ENCODE measurements around the gene RIMS1.

Gene RIMS1

GRCh38 chr6:72248621-72249020 lies 362.3 kb downstream of the RIMS1 start:
- H3K9me3 ChIP-seq (replicated peaks; ENCODE audit: insufficient read depth, low read length): no peaks in the 10 kb centered on the region
- H3K27me3 ChIP-seq (replicated peaks; ENCODE audit: insufficient read depth, low read length): no peaks in the 10 kb centered on the region
- H3K4me2 ChIP-seq (ENCODE audit: low read depth, low read length): no peak overlapping the region
- no peaks in the 10 kb centered on the region for H3K9me2 ChIP-seq (replicated peaks; ENCODE audit: insufficient read depth, low read length)
- H3F3A ChIP-seq (ENCODE audit: insufficient read depth, low read length): no peaks in the 10 kb centered on the region
- no peak overlapping the region for H3K27ac ChIP-seq (ENCODE audit: low read length)
- no peak for TF ChIP-seq EZH2 (optimal IDR thresholded peaks at IDR 0.05; ENCODE audit: low read depth, low read length)
- no peaks in the 10 kb centered on the region for H3K79me2 ChIP-seq (ENCODE audit: low read length)
- no peak overlapping the region for H3K9ac ChIP-seq (ENCODE audit: low read length)
- H3K4me3 ChIP-seq (ENCODE audit: low read length): no peak overlapping the region
- DNase-seq: no peak
- no peak overlapping the region for H2AFZ ChIP-seq (ENCODE audit: low read length)
- H4K20me1 ChIP-seq (ENCODE audit: insufficient read depth, low read length): no peaks in the 10 kb centered on the region
- H3K4me1 ChIP-seq (ENCODE audit: low read length): no peaks in the 10 kb centered on the region
- no peaks in the 10 kb centered on the region for H3K36me3 ChIP-seq (replicated peaks; ENCODE audit: insufficient read depth, low read length)

- Histone ChIP-seq H3K27ac (ENCODE audit: low read length) (no peak overlapping the region), H3K79me2 (ENCODE audit: low read length) (no peaks in the 10 kb centered on the region), H3K9me2 (replicated peaks; ENCODE audit: insufficient read depth, low read length) (no peaks in the 10 kb centered on the region), H2AFZ (ENCODE audit: low read length) (no peak overlapping the region), H3F3A (ENCODE audit: insufficient read depth, low read length) (no peaks in the 10 kb centered on the region), H3K4me3 (ENCODE audit: low read length) (no peak overlapping the region), H3K4me1 (ENCODE audit: low read length) (no peaks in the 10 kb centered on the region), H3K36me3 (replicated peaks; ENCODE audit: insufficient read depth, low read length) (no peaks in the 10 kb centered on the region), H3K27me3 (replicated peaks; ENCODE audit: insufficient read depth, low read length) (no peaks in the 10 kb centered on the region), H4K20me1 (ENCODE audit: insufficient read depth, low read length) (no peaks in the 10 kb centered on the region), H3K9ac (ENCODE audit: low read length) (no peak overlapping the region), H3K9me3 (replicated peaks; ENCODE audit: insufficient read depth, low read length) (no peaks in the 10 kb centered on the region), H3K4me2 (ENCODE audit: low read depth, low read length) (no peak overlapping the region)
- TF ChIP-seq EZH2 (optimal IDR thresholded peaks at IDR 0.05; ENCODE audit: low read depth, low read length) (no peak), EZH2phosphoT487 (IDR thresholded peaks at IDR 0.05; ENCODE audit: low read length) (no peak), CTCF (IDR thresholded peaks at IDR 0.05; ENCODE audit: low read length) (no peak)
- no peak for DNase-seq
These were observed 364.3 kb downstream of the RIMS1 start for GRCh38 chr6:72250664-72251063.

- Histone ChIP-seq H3K4me2 (ENCODE audit: low read depth, low read length) (no peak overlapping the region), H3K4me1 (ENCODE audit: low read length) (no peaks in the 10 kb centered on the region), H3F3A (ENCODE audit: insufficient read depth, low read length) (no peaks in the 10 kb centered on the region), H2AFZ (ENCODE audit: low read length) (no peak overlapping the region), H4K20me1 (ENCODE audit: insufficient read depth, low read length) (no peaks in the 10 kb centered on the region), H3K9me3 (replicated peaks; ENCODE audit: insufficient read depth, low read length) (no peaks in the 10 kb centered on the region), H3K9me2 (replicated peaks; ENCODE audit: insufficient read depth, low read length) (no peaks in the 10 kb centered on the region), H3K36me3 (replicated peaks; ENCODE audit: insufficient read depth, low read length) (no peaks in the 10 kb centered on the region), H3K4me3 (ENCODE audit: low read length) (no peak overlapping the region), H3K27ac (ENCODE audit: low read length) (no peak overlapping the region), H3K9ac (ENCODE audit: low read length) (no peak overlapping the region), H3K27me3 (replicated peaks; ENCODE audit: insufficient read depth, low read length) (no peaks in the 10 kb centered on the region), H3K79me2 (ENCODE audit: low read length) (no peaks in the 10 kb centered on the region)
- no peak for DNase-seq
- no peak for TF ChIP-seq EZH2phosphoT487 (IDR thresholded peaks at IDR 0.05; ENCODE audit: low read length)
- TF ChIP-seq EZH2 (optimal IDR thresholded peaks at IDR 0.05; ENCODE audit: low read depth, low read length): no peak
- no peak for TF ChIP-seq CTCF (IDR thresholded peaks at IDR 0.05; ENCODE audit: low read length)
These were observed 374.1 kb downstream of the RIMS1 start for GRCh38 chr6:72260489-72260888.

- no peak overlapping the region for H3K27ac ChIP-seq (ENCODE audit: low read length)
- no peak overlapping the region for H3K4me3 ChIP-seq (ENCODE audit: low read length)
- H3K4me2 ChIP-seq (ENCODE audit: low read depth, low read length): no peak overlapping the region
- H3K4me1 ChIP-seq (ENCODE audit: low read length): no peaks in the 10 kb centered on the region
- H3K9ac ChIP-seq (ENCODE audit: low read length): no peak overlapping the region
- H3F3A ChIP-seq (ENCODE audit: insufficient read depth, low read length): no peaks in the 10 kb centered on the region
- no peaks in the 10 kb centered on the region for H3K79me2 ChIP-seq (ENCODE audit: low read length)
- H3K9me3 ChIP-seq (replicated peaks; ENCODE audit: insufficient read depth, low read length): no peaks in the 10 kb centered on the region
- no peak overlapping the region for H2AFZ ChIP-seq (ENCODE audit: low read length)
- H4K20me1 ChIP-seq (ENCODE audit: insufficient read depth, low read length): no peaks in the 10 kb centered on the region
- H3K9me2 ChIP-seq (replicated peaks; ENCODE audit: insufficient read depth, low read length): no peaks in the 10 kb centered on the region
- no peak for DNase-seq
- H3K36me3 ChIP-seq (replicated peaks; ENCODE audit: insufficient read depth, low read length): no peaks in the 10 kb centered on the region
- H3K27me3 ChIP-seq (replicated peaks; ENCODE audit: insufficient read depth, low read length): no peaks in the 10 kb centered on the region
- TF ChIP-seq CTCF (IDR thresholded peaks at IDR 0.05; ENCODE audit: low read length) (no peak), EZH2phosphoT487 (IDR thresholded peaks at IDR 0.05; ENCODE audit: low read length) (no peak), EZH2 (optimal IDR thresholded peaks at IDR 0.05; ENCODE audit: low read depth, low read length) (no peak)
These were observed 375.2 kb downstream of the RIMS1 start for GRCh38 chr6:72261554-72261953.
